Memory B cell (primary cell): ENCODE data around the gene CRELD2.

Source experiments
- ATAC-seq: fragments of 150-1000 bp; cut with Tn5 transposase; 2 replicates; pipeline ENCODE4 v1.10.0; 2021; ENCODE audit warnings: low read depth, mild to moderate bottlenecking, moderate library complexity
- DNase-seq, 2 donors: peaks; one replicate each; pipeline ENCODE4 v3.0.0; 2022; ENCODE audit warnings: low spot score in 2 of 2
- H3K27ac Mint-ChIP-seq: one replicate; pipeline ENCODE4 v1.8.0; 2022; ENCODE audit warnings: mild to moderate bottlenecking, moderate library complexity, mixed read lengths
- H3K27me3 Mint-ChIP-seq: one replicate; pipeline ENCODE4 v1.8.0; 2022; ENCODE audit warnings: mixed read lengths
- H3K36me3 Mint-ChIP-seq: one replicate; pipeline ENCODE4 v1.8.0; 2022; ENCODE audit warnings: mild to moderate bottlenecking, mixed read lengths
- H3K4me1 Mint-ChIP-seq: one replicate; pipeline ENCODE4 v1.8.0; 2022; ENCODE audit warnings: mixed read lengths
- H3K4me3 Mint-ChIP-seq: one replicate; pipeline ENCODE4 v1.8.0; 2022; ENCODE audit warnings: mild to moderate bottlenecking, moderate library complexity, mixed read lengths
- H3K9me3 Mint-ChIP-seq: one replicate; pipeline ENCODE4 v1.8.0; 2022; ENCODE audit warnings: mixed read lengths

CRELD2 gene

DNA sequence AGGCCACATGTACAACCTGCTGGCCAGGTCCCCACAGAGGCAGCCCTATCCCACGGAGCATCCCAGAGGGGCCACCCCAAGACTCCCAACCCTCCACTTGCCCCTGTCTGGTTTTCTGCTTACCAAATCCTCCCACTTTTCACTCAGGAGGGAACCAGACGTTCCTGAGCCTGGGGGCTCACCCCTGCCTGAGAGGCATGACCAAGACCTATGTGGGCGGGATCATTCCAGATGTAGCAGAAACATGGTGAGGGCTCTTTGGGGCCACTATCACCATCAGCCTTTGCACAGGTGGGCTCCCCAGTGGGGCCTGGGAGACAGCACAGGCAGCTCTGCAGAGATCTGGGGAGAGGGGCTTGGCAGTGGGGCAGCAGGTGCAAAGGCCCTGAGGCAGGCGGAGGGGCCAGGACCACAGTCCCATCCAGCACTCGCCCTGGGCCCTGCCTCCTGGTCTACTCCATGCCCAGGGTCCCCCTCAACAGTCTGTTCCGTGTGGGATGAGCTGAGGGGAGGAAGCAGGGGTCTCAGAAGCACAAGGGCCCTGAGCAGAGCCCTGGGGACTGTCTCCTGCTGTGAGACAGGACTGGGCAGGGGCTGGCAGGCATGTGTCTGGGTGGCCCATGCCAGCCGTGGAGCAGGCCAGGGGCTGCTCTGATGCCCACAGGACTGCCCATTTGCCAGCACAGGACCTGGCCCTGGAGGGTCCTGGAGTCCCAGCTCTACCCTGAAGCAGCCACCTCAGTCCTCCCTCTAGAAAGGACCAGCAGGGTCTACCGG lies 51.5 kb downstream of the CRELD2 start:
- Mint-ChIP-seq H3K27ac (peak overlapping the region; percentile 90), H3K27me3 (no peaks in the 10 kb centered on the region), H3K4me3 (no peak overlapping the region), H3K36me3 (no peaks in the 10 kb centered on the region), H3K9me3 (no peaks in the 10 kb centered on the region), H3K4me1 (peaks cover 25% of the 10 kb centered on the region)
- peak in 1 of 2 donors; percentile 22 for DNase-seq
- ATAC-seq, result no peak

DNA sequence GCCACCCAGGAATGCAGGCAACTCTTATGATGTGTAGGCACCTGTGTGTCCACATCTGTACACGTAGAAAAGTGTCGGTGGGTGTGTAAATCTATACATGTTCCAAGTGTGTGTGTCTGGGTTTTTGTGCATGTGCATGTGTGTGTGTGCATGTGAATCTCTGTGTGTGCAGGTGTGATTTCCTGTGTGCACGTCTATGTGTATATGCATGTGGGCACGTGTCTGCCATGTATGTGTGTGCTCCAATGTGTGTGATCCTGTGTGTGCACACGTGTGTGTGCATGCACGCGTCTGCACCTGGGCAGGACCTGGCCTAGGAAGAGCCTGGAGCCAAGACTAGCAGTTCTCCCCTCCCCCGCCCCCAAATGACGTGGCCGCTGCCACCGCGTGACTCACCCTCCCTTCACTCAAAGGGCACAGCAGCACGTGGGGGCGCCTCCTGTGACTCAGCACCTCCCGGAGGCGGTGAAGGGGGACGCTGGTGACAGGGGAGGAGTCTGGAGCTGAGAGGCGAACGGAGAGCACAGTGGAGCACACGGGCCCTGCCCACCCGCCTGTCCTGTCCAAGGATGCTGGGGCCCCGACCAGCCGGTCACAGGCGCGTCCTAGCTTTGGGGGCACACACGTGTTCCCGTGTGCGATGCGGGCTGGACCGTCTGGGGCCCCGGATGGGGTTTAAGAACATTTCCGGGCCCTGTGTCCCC lies 52.2 kb downstream of the CRELD2 start:
- peak; percentile 84 for ATAC-seq
- H3K4me3 Mint-ChIP-seq, result peak overlapping the region; percentile 77
- H3K9me3 Mint-ChIP-seq, result no peaks in the 10 kb centered on the region

DNA sequence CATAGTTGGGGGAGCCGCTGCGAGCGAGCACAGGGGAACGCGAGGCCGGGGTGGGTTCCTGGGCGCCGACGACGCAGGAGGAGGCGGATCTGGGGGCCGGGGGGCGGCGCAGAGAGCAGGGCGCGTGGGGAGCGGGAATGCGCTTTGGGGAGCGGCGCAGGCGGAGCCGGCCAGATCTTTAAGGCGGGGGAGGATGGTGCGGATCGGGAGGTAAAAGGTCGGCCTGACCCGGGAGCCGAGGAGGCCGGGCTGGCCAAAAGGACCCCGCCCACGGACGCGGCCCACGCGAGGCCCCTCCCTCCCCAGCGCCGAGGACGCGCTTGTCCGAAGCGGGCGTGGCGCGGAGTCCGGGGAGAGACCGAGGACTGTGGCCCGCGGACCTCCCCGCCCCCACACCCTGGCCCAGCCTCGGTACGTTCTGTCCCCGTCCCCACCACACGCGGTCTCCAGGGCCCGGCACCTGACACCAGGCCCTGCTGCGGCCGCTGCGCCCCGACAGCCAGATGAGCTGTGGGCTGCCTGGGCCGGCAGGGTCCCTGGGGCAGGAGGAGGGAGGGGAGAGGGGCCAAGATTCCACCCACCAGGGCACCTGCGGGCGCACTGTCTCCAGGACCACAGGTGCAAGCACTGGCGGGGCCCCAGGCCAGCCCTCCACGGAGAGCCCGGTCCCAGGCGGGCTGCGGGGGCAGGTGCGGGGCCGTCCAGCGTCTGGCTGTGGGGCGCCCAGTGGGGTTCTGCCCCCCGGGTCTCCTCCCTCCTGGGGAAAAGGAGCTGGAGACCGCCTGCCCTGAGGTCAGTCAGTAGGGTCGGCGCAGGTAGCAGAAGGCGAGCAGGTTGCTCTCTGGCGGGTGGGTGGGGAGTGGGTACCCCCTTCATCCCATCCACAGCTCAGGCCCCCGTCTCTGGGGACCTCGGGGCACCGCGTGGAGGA lies 53.1 kb downstream of the CRELD2 start:
- Mint-ChIP-seq H3K9me3 (no peaks in the 10 kb centered on the region), H3K36me3 (no peaks in the 10 kb centered on the region), H3K4me3 (peak overlapping the region; percentile 77), H3K4me1 (peaks cover 29% of the 10 kb centered on the region), H3K27ac (peak overlapping the region; percentile 90), H3K27me3 (peaks cover 2% of the 10 kb centered on the region)
- DNase-seq (peak in 1 of 2 donors; percentile 54), ATAC-seq (peak; percentile 15)

More for the DNA sequence above, 52.2 kb downstream of the CRELD2 start:
- Mint-ChIP-seq H3K36me3 (no peaks in the 10 kb centered on the region), H3K27me3 (peaks cover 2% of the 10 kb centered on the region), H3K4me1 (peaks cover 31% of the 10 kb centered on the region), H3K27ac (peak overlapping the region; percentile 90)
- DNase-seq, result peak; percentile 73 to 81

DNA sequence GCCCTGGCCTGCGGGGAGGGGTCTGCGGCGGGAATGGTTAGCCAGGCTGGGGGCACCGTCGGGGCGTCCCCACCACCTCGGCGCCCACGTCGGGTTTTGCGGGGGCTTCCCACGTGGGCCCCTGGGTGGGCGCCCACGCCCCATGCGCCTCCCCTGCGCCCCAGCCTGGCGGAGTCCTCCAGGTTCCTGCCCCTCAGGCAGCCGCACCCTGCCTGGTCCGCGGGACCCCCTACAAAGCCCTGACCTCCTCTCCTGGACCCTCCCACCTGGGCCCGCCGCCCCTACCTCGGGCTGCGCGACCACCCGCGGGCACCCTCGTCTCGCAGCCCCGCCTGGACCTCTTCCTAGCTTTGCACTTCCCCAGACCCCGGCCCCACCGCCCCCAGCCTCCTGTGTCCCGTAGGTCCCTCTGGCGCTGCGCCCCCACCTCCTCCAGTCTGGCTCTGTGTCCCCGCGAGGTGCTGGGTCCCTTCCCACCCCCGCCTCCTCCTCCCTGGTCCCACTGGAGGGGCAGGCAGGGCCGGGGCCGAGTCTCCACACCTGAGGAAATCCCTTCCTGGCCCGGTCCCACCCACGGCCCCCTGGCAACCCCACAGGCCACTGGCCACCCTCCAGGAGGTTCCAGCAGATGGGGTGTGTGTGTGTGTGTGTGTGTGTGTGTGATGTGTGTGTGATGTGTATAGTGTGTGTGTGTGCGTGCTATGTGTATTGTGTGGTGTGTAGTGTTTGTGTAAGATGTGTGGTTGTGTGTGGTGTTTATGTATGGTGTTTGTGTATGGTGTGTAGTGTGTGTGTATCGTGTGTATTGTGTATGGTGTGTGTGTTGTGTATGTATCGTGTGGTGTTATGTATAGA lies 54.0 kb downstream of the CRELD2 start:
- no peak overlapping the region for H3K4me3 Mint-ChIP-seq

DNA sequence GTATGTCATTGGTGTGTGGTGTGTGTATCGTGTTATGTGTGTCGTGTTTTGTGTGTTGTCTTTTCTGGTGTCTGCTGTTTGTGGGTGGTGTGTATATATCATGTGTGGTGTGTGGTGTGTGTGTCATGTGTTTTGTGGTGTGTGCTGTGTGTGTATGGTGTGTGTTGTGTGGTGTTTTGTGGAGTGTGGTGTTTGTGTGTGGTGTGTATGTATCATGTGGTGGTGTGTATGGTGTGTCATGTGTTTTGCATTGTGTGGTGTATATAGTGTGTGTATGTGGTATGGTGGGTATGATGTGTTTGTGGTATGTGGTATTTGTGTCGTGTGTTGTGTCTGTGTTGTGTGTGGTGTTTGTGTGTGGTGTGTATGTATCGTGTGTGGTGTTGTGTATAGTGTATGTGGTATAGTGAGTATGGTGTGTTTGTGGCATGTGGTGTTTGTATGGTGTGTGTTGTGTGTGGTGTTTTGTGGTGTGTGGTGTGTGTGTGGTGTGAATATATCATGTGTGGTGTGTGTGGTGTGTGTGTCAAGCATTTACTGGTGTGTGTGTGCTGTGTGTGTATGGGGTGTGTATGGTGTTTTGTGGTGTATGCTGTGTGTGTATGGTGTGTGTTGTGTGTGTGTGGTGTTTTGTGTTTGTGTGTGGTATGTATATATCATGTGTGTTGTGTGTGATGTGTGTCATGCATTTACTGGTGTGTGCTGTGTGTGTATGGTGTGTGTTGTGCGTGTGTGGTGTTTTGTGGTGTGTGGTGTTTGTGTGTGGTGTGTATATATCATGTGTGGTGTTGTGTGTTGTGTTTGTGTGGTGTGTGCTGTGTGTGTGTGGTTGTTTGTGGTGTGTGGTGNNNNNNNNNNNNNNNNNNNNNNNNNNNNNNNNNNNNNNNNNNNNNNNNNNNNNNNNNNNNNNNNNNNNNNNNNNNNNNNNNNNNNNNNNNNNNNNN lies 54.9 kb downstream of the CRELD2 start:
- ATAC-seq (no peak), DNase-seq (no peak)
- Mint-ChIP-seq H3K27ac (no peak overlapping the region), H3K36me3 (no peaks in the 10 kb centered on the region), H3K4me3 (no peak overlapping the region), H3K27me3 (peaks cover 2% of the 10 kb centered on the region), H3K9me3 (no peaks in the 10 kb centered on the region), H3K4me1 (peaks cover 22% of the 10 kb centered on the region)

More for the DNA sequence above, 54.0 kb downstream of the CRELD2 start:
- DNase-seq (peak in 1 of 2 donors; percentile 28), ATAC-seq (no peak)
- Mint-ChIP-seq H3K4me1 (peaks cover 27% of the 10 kb centered on the region), H3K36me3 (no peaks in the 10 kb centered on the region), H3K27ac (no peak overlapping the region), H3K9me3 (no peaks in the 10 kb centered on the region), H3K27me3 (peaks cover 2% of the 10 kb centered on the region)

DNA sequence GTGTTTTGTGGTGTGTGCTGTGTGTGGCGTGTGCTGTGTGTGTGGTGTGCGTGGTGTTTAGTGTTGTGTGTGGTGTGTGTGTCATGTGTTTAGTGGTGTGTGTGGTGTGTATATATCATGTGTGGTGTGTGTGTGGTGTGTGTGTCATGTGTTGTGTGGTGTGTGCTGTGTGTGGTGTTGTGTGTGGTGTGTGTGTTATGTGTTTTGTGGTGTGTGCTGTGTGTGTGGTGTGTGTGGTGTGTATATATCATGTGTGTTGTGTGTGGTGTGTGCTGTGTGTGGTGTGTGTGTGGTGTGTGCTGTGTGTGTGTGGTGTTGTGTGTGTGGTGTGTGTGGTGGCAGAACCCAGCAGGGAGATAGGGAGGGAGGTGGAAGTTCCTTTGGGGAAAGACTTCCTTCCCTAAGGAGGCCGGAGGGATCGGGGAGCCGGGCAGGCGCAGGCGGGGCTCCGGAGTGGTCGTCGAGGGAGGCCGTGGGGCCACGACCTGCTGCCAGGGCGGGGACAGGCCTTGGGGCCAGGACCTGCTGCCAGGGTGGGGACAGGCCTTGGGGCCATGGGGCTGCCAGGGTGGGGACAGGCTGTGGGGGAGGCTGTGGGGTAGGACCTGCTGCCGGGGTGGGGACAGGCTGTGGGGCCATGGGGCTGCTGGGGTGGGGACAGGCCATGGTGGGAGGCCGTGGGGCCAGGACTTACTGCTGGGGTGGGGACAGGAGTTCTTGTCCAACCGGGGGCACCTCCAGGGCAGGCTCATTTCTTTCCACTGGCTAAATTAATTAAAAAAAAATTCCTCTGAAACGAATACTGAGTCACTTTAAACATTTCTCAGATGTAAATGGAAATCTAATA lies 57.3 kb downstream of the CRELD2 start:
- peak; percentile 18 for ATAC-seq
- peak in 1 of 2 donors; percentile 27 for DNase-seq
- Mint-ChIP-seq H3K27ac (peak overlapping the region; percentile 93), H3K9me3 (peaks cover 6% of the 10 kb centered on the region), H3K4me1 (peaks cover 19% of the 10 kb centered on the region), H3K4me3 (no peak overlapping the region), H3K36me3 (peaks cover 7% of the 10 kb centered on the region), H3K27me3 (peaks cover 4% of the 10 kb centered on the region)

DNA sequence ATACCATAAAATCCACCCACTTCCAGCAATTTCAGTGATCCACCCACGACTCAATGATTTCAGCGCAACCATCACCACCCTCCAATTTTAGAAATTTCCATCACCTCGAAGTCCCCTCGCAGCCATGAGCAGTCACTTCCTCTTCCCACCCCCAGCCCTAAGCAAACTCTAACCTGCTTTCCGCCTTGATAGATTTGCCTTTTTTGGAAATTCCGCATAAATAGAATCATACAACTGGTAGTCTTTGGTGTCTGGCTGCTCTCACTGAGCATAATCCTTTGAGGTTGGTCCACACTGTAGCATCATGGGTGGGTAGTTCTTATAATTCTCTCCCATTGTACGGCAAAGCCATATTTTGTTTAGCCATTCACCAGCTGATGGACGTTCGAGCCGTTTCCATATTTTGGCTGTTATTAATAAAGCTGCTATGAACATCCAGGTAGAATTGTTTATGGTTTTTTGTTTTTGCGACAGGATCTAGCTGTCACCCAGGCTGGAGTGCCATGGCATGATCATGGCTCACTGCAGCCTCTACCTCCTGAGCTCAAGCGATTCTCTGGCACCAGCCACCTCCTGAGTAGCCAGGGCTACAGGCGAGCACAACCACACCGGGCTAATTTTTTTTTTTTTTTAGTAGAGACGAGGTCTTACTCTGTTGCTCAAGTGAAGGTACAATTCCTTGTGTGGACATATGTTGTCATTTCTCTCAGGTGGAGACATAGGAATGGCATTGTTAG lies 58.2 kb downstream of the CRELD2 start:
- peak overlapping the region; percentile 1 for H3K4me3 Mint-ChIP-seq
- H3K27ac Mint-ChIP-seq, result peak overlapping the region; percentile 19
- H3K36me3 Mint-ChIP-seq, result peaks cover 7% of the 10 kb centered on the region
- H3K9me3 Mint-ChIP-seq, result peaks cover 6% of the 10 kb centered on the region
- ATAC-seq, result peak; percentile 79
- peak; percentile 21 to 55 for DNase-seq
- peaks cover 15% of the 10 kb centered on the region for H3K4me1 Mint-ChIP-seq
- peaks cover 4% of the 10 kb centered on the region for H3K27me3 Mint-ChIP-seq
